AG20443 (cell line): Measurements from ENCODE around the gene RAI14.
A peak's percentile ranks its signal among the peaks of the same experiment; 100 is the strongest.
"Not testable (repeated sequence)": the region's sequence is repeated elsewhere in the genome, so short reads cannot be mapped to it uniquely, and the experiment has no call there.

Experiments
- DNase-seq: peaks from one replicate; pipeline ENCODE4 v3.0.0; 2012; ENCODE audit warnings: low spot score, mixed read lengths

RAI14 gene

GRCh38 chr5:34770486-34770885, 114.4 kb downstream of the RAI14 start:
- DNase-seq: no peak

GRCh38 chr5:34771076-34771475, 114.9 kb downstream of the RAI14 start:
- DNase-seq: no peak

GRCh38 chr5:34772267-34773098, 116.4 kb downstream of the RAI14 start:
- DNase-seq: no peak

GRCh38 chr5:34774139-34774538, 118.0 kb downstream of the RAI14 start:
- DNase-seq: no peak

- DNase-seq: not testable (repeated sequence)
Observed at GRCh38 chr5:34774678-34775077, 118.5 kb downstream of the RAI14 start.

- no peak for DNase-seq
Observed at GRCh38 chr5:34775886-34776285, 119.8 kb downstream of the RAI14 start.

- DNase-seq: no peak
Observed at GRCh38 chr5:34778091-34778850, 122.1 kb downstream of the RAI14 start.

- not testable (repeated sequence) for DNase-seq
Observed at GRCh38 chr5:34783892-34784291, 127.8 kb downstream of the RAI14 start.

GRCh38 chr5:34787035-34787434, 130.9 kb downstream of the RAI14 start:
- DNase-seq: no peak

- peak; percentile 78 for DNase-seq
Observed at GRCh38 chr5:34789021-34789531, 132.9 kb downstream of the RAI14 start.

GRCh38 chr5:34789639-34790038, 133.5 kb downstream of the RAI14 start:
- no peak for DNase-seq

GRCh38 chr5:34790069-34790468, 133.9 kb downstream of the RAI14 start:
- DNase-seq: no peak

GRCh38 chr5:34791761-34792244, 135.7 kb downstream of the RAI14 start:
- no peak for DNase-seq

- no peak for DNase-seq
Observed at GRCh38 chr5:34802834-34803563, 146.9 kb downstream of the RAI14 start.

- DNase-seq: peak; percentile 18
Observed at GRCh38 chr5:34803974-34804732, 148.0 kb downstream of the RAI14 start.

- DNase-seq: no peak
Observed at GRCh38 chr5:34804913-34805312, 148.8 kb downstream of the RAI14 start.

GRCh38 chr5:34806532-34806931, 150.4 kb downstream of the RAI14 start:
- DNase-seq: no peak

- DNase-seq: no peak
Observed at GRCh38 chr5:34811706-34812105, 155.6 kb downstream of the RAI14 start.

- no peak for DNase-seq
Observed at GRCh38 chr5:34813509-34813908, 157.4 kb downstream of the RAI14 start.

- peak; percentile 34 for DNase-seq
Observed at GRCh38 chr5:34817558-34818351, 161.6 kb downstream of the RAI14 start.

GRCh38 chr5:34818717-34819116, 162.6 kb downstream of the RAI14 start:
- no peak for DNase-seq
